ENCODE measurements around the gene CLCNKA.
"Not testable (repeated sequence)": the region's sequence is repeated elsewhere in the genome, so short reads cannot be mapped to it uniquely, and the experiment has no call there.

Gene CLCNKA

GRCh38 chr1:16046842-16047241 is 25.0 kb downstream of the CLCNKA start:
- TF ChIP-seq POLR2A (IDR thresholded peaks at IDR 0.05; ENCODE audit: extremely low read depth, insufficient read length) (no peak), CTCF (IDR thresholded peaks at IDR 0.05; ENCODE audit: low read depth, low read length) (no peak), MAX (IDR thresholded peaks at IDR 0.05; ENCODE audit: low read depth, low read length) (no peak), MYC (IDR thresholded peaks at IDR 0.05; ENCODE audit: low read depth, low read length) (no peak)
- no peak overlapping the region for H3K4me3 ChIP-seq (ENCODE audit: low read depth, low read length)
- DNase-seq (ENCODE audit: low read depth) = no peak

- no peak for DNase-seq (ENCODE audit: low read depth)
- TF ChIP-seq MYC (IDR thresholded peaks at IDR 0.05; ENCODE audit: low read depth, low read length) (no peak), CTCF (IDR thresholded peaks at IDR 0.05; ENCODE audit: low read depth, low read length) (no peak), POLR2A (IDR thresholded peaks at IDR 0.05; ENCODE audit: extremely low read depth, insufficient read length) (no peak), MAX (IDR thresholded peaks at IDR 0.05; ENCODE audit: low read depth, low read length) (no peak)
- H3K4me3 ChIP-seq (ENCODE audit: low read depth, low read length) = no peak overlapping the region
Measured at GRCh38 chr1:16047791-16048475, 26.1 kb downstream of the CLCNKA start.

- TF ChIP-seq MYC (IDR thresholded peaks at IDR 0.05; ENCODE audit: low read depth, low read length) (no peak), MAX (IDR thresholded peaks at IDR 0.05; ENCODE audit: low read depth, low read length) (no peak), POLR2A (IDR thresholded peaks at IDR 0.05; ENCODE audit: extremely low read depth, insufficient read length) (no peak), CTCF (IDR thresholded peaks at IDR 0.05; ENCODE audit: low read depth, low read length) (no peak)
- H3K4me3 ChIP-seq (ENCODE audit: low read depth, low read length) = no peak overlapping the region
Measured at GRCh38 chr1:16048573-16049189, 26.8 kb downstream of the CLCNKA start.

DNA sequence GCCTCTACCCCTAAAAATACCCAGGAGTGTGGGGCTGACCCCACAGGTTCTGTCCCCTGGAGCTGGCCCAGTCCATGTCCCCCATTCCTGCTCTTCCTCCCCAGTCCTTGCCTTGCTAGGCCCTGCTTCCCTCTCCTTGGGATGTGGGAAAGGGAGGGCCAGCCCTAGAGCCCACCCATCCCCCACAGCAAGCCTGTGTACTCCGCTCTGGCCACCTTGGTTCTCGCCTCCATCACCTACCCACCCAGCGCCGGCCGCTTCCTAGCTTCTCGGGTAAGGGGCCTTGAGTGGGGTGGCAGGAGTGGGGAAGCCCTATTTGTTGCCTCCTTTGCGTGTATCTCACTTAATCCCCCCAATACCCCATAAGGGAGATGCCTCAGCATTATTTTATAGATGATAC is 28.5 kb downstream of the CLCNKA start:
- DNase-seq (ENCODE audit: low read depth) = no peak
- no peak overlapping the region for H3K4me3 ChIP-seq (ENCODE audit: low read depth, low read length)
- TF ChIP-seq MAX (IDR thresholded peaks at IDR 0.05; ENCODE audit: low read depth, low read length) (no peak), MYC (IDR thresholded peaks at IDR 0.05; ENCODE audit: low read depth, low read length) (no peak), CTCF (IDR thresholded peaks at IDR 0.05; ENCODE audit: low read depth, low read length) (no peak), POLR2A (IDR thresholded peaks at IDR 0.05; ENCODE audit: extremely low read depth, insufficient read length) (no peak)

More at GRCh38 chr1:16048573-16049189, 26.8 kb downstream of the CLCNKA start:
- peak; percentile 30 for DNase-seq (ENCODE audit: low read depth)

DNA sequence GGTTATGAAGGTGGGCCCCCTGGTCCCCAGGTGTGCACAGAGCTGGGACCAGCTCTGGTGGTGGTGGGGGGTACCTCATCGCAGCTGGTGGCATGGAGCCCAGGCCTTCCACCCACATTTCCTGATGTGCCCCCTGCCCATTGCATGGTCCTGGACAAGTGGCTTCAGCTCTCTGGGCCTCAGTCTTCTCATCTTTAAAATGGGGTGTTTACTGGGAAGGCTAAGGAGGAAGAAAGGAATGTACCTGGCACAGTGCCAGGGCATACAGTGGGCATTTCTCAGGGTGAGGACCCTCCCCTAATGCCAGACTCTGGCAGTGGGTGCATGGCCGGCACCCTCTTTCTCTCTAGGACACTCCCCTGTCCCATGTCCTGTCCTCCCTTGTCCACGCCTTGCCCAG is 29.2 kb downstream of the CLCNKA start:
- no peak overlapping the region for H3K4me3 ChIP-seq (ENCODE audit: low read depth, low read length)
- TF ChIP-seq CTCF (IDR thresholded peaks at IDR 0.05; ENCODE audit: low read depth, low read length) (no peak), MYC (IDR thresholded peaks at IDR 0.05; ENCODE audit: low read depth, low read length) (no peak), POLR2A (IDR thresholded peaks at IDR 0.05; ENCODE audit: extremely low read depth, insufficient read length) (no peak), MAX (IDR thresholded peaks at IDR 0.05; ENCODE audit: low read depth, low read length) (no peak)
- DNase-seq (ENCODE audit: low read depth) = no peak

- DNase-seq (ENCODE audit: low read depth); H3K4me3 ChIP-seq (ENCODE audit: low read depth, low read length): not testable (repeated sequence)
Measured at GRCh38 chr1:16051949-16052348, 30.1 kb downstream of the CLCNKA start.

Data from NB4 (cell line).